ENCODE results near the gene NRAP. TPM values are rescaled to one million over a fixed set of nuclear protein-coding genes. Genes with fewer than 3 reads are reported as not detected.

Gene NRAP
- polyA plus RNA-seq, 1 of the 3 experiments (the other 2 are of a cell fraction), result not detected

DNA sequence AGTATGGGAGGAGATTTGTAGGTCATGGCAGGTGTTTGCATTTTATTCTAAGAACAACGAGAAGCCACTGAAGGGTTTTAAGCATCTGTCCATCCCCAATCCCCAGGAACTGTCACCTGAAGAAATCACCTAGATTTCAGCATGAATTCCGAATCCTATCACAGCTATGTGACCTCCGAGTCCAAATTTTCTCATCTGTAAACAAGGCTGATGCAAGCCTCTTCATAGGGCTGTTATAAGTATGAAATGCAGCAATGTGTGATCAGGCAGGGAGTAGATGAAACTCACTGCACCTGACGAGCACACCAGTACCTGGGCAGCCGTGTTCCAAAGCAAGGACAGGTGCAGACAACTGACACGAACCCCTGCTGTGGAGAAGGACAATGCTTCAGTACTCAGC is 97.0 kb downstream of the NRAP start:
- POLR2A ChIA-PET, result no interaction called here
- WGBS (ENCODE audit: low lambda C conversion rate), result 36% methylated on average over 6 of the region's 6 CpGs
- H3K9me3 ChIP-seq, result no peaks in the 10 kb centered on the region
- H2AFZ ChIP-seq (ENCODE audit: low read depth), result no peak overlapping the region
- H3K4me2 ChIP-seq, result no peak overlapping the region
- no peak for DNase-seq
- H3K9me2 ChIP-seq, result no peaks in the 10 kb centered on the region
- no peaks in the 10 kb centered on the region for H3K36me3 ChIP-seq (replicated peaks in 1 of 2; ENCODE audit: control insufficient read depth in 1 of 2, insufficient read depth in 2 of 2, low read length in 1 of 2)
- no peak overlapping the region for H3K4me3 ChIP-seq (ENCODE audit: low read depth in 2 of 2, low read length in 1 of 2)
- no peaks in the 10 kb centered on the region for H3F3A ChIP-seq (replicated peaks; ENCODE audit: insufficient read depth)
- no peaks in the 10 kb centered on the region for H4K20me1 ChIP-seq (ENCODE audit: insufficient read depth)
- no peak overlapping the region for H3K9ac ChIP-seq
- H3K27ac ChIP-seq (ENCODE audit: low read depth in 2 of 2, low read length in 1 of 2), result no peak overlapping the region
- H3K27me3 ChIP-seq (ENCODE audit: insufficient read depth), result no peaks in the 10 kb centered on the region; the same call in 1 of the 2 replicates
- no peaks in the 10 kb centered on the region for H3K79me2 ChIP-seq (ENCODE audit: insufficient read depth)
- no peak for TF ChIP-seq TAF1 (IDR thresholded peaks at IDR 0.05; ENCODE audit: borderline replicate concordance, low read depth, low read length)
- TF ChIP-seq FOSL2 (IDR thresholded peaks at IDR 0.05; ENCODE audit: borderline replicate concordance, low read depth), result no peak
- no peak for TF ChIP-seq MXI1 (IDR thresholded peaks at IDR 0.05; ENCODE audit: low read depth, low read length)
- TF ChIP-seq RCOR1 (IDR thresholded peaks at IDR 0.05; ENCODE audit: low read length), result no peak
- no peak for TF ChIP-seq YY1 (IDR thresholded peaks at IDR 0.05; ENCODE audit: low read depth)
- no peak for TF ChIP-seq CHD2 (IDR thresholded peaks at IDR 0.05; ENCODE audit: low read length, partially characterized antibody)
- TF ChIP-seq, protein P1, sequence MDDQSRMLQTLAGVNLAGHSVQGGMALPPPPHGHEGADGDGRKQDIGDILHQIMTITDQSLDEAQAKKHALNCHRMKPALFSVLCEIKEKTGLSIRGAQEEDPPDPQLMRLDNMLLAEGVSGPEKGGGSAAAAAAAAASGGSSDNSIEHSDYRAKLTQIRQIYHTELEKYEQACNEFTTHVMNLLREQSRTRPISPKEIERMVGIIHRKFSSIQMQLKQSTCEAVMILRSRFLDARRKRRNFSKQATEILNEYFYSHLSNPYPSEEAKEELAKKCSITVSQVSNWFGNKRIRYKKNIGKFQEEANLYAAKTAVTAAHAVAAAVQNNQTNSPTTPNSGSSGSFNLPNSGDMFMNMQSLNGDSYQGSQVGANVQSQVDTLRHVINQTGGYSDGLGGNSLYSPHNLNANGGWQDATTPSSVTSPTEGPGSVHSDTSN (IDR thresholded peaks at IDR 0.05), result no peak
- no peak for TF ChIP-seq MEF2A (IDR thresholded peaks at IDR 0.05; ENCODE audit: borderline replicate concordance, low read depth)
- TF ChIP-seq SMC3 (IDR thresholded peaks at IDR 0.05; ENCODE audit: low read depth, low read length), result no peak
- TF ChIP-seq RAD21 (IDR thresholded peaks at IDR 0.05; ENCODE audit: low read length), result no peak
- TF ChIP-seq, protein P2, sequence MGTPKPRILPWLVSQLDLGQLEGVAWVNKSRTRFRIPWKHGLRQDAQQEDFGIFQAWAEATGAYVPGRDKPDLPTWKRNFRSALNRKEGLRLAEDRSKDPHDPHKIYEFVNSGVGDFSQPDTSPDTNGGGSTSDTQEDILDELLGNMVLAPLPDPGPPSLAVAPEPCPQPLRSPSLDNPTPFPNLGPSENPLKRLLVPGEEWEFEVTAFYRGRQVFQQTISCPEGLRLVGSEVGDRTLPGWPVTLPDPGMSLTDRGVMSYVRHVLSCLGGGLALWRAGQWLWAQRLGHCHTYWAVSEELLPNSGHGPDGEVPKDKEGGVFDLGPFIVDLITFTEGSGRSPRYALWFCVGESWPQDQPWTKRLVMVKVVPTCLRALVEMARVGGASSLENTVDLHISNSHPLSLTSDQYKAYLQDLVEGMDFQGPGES (IDR thresholded peaks at IDR 0.05; ENCODE audit: low read depth, low read length), result no peak
- TF ChIP-seq, protein P3, sequence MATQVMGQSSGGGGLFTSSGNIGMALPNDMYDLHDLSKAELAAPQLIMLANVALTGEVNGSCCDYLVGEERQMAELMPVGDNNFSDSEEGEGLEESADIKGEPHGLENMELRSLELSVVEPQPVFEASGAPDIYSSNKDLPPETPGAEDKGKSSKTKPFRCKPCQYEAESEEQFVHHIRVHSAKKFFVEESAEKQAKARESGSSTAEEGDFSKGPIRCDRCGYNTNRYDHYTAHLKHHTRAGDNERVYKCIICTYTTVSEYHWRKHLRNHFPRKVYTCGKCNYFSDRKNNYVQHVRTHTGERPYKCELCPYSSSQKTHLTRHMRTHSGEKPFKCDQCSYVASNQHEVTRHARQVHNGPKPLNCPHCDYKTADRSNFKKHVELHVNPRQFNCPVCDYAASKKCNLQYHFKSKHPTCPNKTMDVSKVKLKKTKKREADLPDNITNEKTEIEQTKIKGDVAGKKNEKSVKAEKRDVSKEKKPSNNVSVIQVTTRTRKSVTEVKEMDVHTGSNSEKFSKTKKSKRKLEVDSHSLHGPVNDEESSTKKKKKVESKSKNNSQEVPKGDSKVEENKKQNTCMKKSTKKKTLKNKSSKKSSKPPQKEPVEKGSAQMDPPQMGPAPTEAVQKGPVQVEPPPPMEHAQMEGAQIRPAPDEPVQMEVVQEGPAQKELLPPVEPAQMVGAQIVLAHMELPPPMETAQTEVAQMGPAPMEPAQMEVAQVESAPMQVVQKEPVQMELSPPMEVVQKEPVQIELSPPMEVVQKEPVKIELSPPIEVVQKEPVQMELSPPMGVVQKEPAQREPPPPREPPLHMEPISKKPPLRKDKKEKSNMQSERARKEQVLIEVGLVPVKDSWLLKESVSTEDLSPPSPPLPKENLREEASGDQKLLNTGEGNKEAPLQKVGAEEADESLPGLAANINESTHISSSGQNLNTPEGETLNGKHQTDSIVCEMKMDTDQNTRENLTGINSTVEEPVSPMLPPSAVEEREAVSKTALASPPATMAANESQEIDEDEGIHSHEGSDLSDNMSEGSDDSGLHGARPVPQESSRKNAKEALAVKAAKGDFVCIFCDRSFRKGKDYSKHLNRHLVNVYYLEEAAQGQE (IDR thresholded peaks at IDR 0.05; ENCODE audit: low read depth, low read length), result no peak
- no peak for TF ChIP-seq ELF1 (IDR thresholded peaks at IDR 0.05)
- no peak for TF ChIP-seq NRF1 (IDR thresholded peaks at IDR 0.05; ENCODE audit: low read depth, low read length)
- TF ChIP-seq, protein P4, sequence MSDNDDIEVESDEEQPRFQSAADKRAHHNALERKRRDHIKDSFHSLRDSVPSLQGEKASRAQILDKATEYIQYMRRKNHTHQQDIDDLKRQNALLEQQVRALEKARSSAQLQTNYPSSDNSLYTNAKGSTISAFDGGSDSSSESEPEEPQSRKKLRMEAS (IDR thresholded peaks at IDR 0.05; ENCODE audit: low read depth), result no peak
- no peak for TF ChIP-seq POLR2AphosphoS5 (IDR thresholded peaks at IDR 0.05; ENCODE audit: low read depth, low read length)
- no peak for TF ChIP-seq TCF12 (IDR thresholded peaks at IDR 0.05)
- CTCF ChIA-PET, result no interaction called here
- no peaks in the 10 kb centered on the region; a peak in 1 of 4 replicates for H3K4me1 ChIP-seq (ENCODE audit: control insufficient read depth in 1 of 2, insufficient read depth in 2 of 2, low read depth in 1 of 2, low read length in 1 of 2)
